Colonic mucosa (tissue), 2 donors: ENCODE data around the gene RBM3. TPM values are rescaled to one million over a fixed set of nuclear protein-coding genes. Genes with fewer than 3 reads are reported as not detected.

Experiments used
- total RNA-seq, 2 donors: library from RNA; stranded (reverse); fragmentation: NEBNext Ultra II Directional in 1 of 2; extraction: Animal tissue kit (Norgen Biotek cat#: 25700) in 1 of 2; gene quantifications; one replicate each; pipeline ENCODE4 v1.2.1, GENCODE V29; 2021
- donor health status: DM: no; HTN: no; CAD: no.
- donor health status: DM: no; HTN: no; CAD: no.

RBM3 gene
- total RNA-seq, 2 donors from 2014 or later = 92.1 to 175 TPM

Other genes starting within 250 kb of the RBM3 start
- not detected for gene SSX3, start 217.8 kb upstream of the RBM3 start, total RNA-seq
- not detected for gene SSX4, start 190.9 kb upstream of the RBM3 start, total RNA-seq
- not detected for gene SSX4B, start 162.5 kb upstream of the RBM3 start, total RNA-seq
- gene SLC38A5, start 104.2 kb upstream of the RBM3 start, total RNA-seq = 10 to 100 TPM; 18.8 to 89.3 TPM
- 10 to 100 TPM; 18.0 to 38.7 TPM for gene FTSJ1, start 98.3 kb upstream of the RBM3 start, total RNA-seq
- gene PORCN, start 65.5 kb upstream of the RBM3 start, total RNA-seq = 1 to 10 TPM; 3.6 to 5.3 TPM
- gene EBP, start 52.7 kb upstream of the RBM3 start, total RNA-seq = 100 to 1,000 TPM; 225 to 271 TPM
- gene TBC1D25, start 34.8 kb upstream of the RBM3 start, total RNA-seq = 10 to 100 TPM in 1 of 2 donors, 1 to 10 TPM in 1; 8.1 to 11.6 TPM
- 100 to 1,000 TPM in 1 of 2 donors, 10 to 100 TPM in 1; 90.4 to 121 TPM for gene WDR13, start 23.0 kb downstream of the RBM3 start, total RNA-seq
- 1 to 10 TPM; 3.0 to 4.9 TPM for gene WAS, start 109.3 kb downstream of the RBM3 start, total RNA-seq
- gene SUV39H1, start 122.2 kb downstream of the RBM3 start, total RNA-seq = 10 to 100 TPM in 1 of 2 donors, 1 to 10 TPM in 1; 4.8 to 16.8 TPM
- 1 to 10 TPM; 4.0 to 9.0 TPM for gene GLOD5, start 187.3 kb downstream of the RBM3 start, total RNA-seq
- gene GATA1, start 212.1 kb downstream of the RBM3 start, total RNA-seq = under 1 TPM in 1 of 2 donors, not detected in 1; 0.77 TPM
- gene HDAC6, start 227.6 kb downstream of the RBM3 start, total RNA-seq = 10 to 100 TPM; 66.2 to 71.5 TPM